HG02938 (cell line): Measurements from ENCODE around the gene MED13L.
"Not testable (repeated sequence)": the region's sequence is repeated elsewhere in the genome, so short reads cannot be mapped to it uniquely, and the experiment has no call there.

Source experiments
- ATAC-seq: cut with Tn5 transposase; IDR thresholded peaks from one replicate; pipeline ENCODE4 v1.9.1; 2021; ENCODE audit warnings: mild to moderate bottlenecking, moderate library complexity; ENCODE audit not compliant: unreplicated experiment

Gene MED13L

DNA sequence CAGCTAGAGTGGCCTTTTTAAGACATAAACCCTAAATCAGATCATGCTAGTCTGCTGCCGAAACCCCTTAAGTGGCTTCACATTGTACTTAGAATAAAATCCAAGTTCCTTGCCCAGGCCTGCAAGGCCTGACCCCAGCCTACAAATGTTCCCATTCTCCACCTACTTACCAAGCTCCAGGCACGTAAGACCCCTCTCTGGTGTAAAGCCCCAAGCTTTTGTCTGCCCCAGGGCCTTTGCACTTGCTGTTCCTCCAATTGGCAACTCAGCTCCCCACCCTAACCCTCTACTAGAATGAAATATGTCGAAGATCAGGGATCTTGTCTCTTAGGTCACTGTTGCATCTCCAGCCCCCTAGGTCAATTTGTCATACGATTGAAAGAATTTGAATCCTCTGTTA lies 27.1 kb upstream of the MED13L start:
- ATAC-seq, result no peak

DNA sequence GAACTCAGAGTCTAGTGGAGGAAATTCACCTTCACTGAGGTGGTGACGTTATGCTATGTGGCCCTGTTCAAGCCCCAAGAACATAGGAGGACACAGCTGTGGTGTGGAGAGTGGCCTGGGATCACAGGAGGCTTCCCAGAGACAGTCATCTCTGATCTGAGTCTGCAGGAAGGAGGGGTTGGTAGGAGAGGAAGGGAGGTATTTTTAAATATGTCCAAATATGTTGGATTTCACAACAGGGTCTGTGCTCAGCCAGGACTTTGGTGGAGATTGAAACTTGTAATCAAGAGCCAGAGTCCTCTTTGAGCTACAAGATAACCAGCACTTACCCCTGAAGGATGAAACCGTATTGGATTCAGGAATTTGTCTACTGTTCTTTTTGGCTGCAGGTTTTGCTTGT lies 26.4 kb upstream of the MED13L start:
- no peak for ATAC-seq

DNA sequence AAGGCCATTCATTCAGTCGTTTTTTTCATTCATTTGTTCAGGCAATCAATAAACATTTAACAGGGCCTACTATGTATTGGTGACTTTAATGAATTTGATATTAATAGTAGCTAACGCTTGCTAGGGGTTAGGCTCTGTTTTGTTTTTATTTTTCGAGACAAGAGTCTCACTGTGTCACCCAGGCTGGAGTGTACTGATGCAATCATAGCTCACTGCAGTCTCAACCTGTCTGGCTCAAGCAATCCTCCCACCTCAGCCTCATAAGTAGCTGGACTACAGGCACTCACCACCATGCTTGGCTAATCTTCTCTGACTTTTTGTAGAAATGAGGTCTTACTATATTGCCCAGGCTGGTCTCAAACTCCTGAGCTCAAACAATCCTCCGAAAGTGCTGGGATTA lies 25.6 kb upstream of the MED13L start:
- ATAC-seq, result no peak

DNA sequence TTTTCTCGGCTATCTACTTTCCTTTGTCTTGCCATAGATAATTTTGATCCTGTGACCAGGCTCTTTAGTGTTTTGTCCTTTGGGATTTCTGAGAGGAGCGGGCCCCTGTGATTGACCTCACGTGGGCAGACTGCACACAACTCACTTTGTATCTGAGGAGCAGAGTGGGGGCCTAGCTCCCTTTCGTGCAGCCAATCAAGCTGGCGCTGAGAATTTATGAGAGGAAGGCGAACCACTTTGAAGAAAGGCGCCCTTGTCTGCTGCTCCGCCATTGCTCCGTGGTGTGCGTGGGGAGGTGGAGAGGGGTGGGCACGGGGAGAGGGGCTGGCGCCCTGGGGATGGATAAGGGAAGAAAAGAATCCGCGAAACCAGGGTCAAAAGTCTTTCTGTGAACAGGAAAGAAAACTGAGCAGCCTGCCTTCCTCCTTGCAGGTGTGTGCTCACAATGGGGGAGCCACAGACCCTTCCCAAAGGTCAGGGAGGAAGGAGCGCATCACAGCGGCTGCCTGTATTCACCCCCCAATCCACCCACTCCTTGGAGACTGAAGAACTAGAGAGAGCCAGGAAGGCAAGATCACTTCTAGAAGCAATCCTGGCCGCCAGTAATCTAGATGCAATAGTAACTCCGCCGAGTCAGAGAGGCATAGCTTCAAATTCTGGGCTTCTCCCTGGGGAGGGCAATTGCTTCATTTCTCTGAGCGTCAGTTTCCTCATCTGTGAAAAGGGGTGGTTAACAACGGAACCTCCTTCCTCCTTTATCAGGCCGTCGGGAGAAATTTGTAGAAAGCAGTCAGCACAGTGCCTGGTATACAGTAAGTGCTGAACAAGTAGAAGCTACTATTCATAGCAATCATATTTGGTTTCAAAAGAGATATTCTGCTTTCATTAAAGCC lies 24.9 kb upstream of the MED13L start:
- ATAC-seq, result no peak

DNA sequence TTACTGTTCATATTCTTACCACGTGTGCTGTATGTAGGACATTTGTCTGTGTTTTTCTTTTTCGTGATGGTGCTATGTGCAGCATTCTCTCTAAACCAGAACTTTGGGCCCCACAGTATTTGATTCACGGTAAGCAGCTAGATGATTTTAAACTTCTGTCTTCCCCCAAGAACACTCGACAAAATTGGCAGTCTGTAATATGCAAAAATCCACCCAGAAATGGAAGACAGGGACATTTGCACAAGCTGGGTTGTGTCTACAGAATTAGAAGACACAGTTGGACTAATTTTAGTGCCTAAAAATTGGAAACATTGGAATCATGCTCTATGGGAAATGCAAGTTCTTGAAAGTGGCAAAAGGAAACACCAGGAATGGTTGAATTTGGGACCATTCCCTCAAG lies 24.1 kb upstream of the MED13L start:
- ATAC-seq, result no peak

DNA sequence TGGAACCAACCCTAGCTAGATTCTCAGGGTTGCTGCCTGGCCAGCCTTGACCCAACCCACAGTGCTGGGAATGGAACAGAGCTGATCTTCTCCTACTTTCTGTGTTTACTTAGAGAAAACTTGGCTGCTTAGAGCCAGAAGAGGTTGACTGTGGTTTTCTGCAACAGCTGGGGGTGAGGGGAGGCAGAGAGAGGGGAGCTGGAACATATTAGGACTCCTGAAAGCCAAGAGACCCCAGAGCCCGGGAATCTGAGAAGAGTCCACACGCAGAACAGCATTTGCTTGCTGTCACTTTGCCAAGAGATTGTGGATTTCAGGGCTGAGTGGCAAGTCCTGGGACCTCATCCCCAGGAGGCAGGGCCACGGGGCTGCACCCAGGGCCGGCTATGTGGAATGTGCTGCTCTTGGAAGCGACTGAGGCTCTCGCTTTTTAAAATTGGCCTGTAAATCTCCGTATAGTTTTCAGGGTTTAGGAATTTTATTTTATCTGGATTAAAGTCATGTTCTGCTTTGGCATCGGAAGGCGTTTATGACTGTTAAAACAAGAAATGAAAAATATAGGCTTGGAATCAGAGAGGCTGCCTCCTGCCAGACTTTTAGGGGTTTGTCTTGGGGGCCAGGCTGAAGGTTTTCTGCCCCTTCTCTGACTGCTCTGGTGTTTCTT lies 22.3 kb upstream of the MED13L start:
- ATAC-seq, result no peak

DNA sequence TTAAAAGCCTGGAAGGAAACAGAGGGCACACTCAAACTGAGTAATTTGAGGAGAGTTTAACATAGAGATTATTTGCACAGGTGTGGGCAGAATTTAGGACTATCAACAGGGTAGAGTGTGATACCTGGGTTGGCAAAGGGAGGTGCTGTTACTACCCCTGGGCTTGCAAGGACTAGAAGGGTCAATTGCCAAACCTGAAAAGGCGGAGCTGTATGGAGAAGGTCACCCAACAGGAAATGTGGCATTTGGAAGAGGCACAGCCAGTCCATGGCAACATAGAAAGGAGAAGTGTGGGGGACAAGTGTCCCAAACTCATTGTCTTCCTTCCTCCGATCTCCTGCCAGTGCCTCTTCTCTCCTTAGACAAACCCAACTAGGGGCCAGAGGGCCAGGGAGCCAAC lies 21.6 kb upstream of the MED13L start:
- ATAC-seq, result no peak

DNA sequence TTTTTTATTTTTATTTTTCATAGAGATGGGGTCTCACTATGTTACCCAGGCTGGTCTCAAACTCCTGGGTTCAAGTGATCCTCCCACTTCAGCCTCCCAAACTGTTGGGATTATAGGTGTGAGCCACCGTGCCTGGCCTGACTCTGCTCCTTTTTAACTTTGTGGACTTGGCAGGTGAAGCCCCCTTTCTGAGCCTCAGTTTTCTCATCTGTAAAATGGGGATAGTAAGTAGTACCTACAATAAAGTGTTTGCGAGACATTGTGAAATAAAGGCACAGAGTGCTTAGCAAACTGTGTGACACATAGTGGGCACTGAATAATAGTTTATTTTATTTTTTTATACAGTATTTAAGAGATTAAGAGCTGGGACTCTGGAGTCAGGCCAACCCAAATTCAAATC lies 21.1 kb upstream of the MED13L start:
- no peak for ATAC-seq

DNA sequence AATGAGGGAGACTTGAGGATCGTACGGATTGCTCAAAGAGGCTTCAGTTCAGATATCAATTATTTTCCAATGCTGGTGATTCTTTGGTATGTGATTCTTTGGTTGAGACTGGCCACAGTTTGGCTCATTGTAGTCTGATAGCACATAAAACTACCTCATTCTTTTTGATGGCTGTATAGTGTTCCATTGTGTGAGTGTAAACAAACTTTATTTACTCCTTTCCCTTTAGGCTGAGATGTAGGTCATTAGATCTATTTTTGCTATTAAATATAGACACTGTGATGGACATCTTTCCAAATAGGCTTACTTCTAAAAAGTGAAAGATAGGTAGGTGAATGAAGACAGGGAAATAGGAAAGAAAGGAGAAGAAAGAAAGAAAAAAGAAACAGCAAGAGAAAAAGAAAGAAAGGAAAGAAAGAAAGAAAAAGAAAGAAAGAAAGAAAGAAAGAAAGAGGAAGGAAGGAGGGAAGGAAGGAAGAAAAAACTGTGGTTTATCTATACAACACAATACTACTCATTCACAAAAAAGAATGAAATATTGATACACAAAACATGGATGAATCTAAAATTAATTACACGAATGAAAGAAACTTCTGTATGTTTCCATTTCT lies 19.8 kb upstream of the MED13L start:
- no peak for ATAC-seq

DNA sequence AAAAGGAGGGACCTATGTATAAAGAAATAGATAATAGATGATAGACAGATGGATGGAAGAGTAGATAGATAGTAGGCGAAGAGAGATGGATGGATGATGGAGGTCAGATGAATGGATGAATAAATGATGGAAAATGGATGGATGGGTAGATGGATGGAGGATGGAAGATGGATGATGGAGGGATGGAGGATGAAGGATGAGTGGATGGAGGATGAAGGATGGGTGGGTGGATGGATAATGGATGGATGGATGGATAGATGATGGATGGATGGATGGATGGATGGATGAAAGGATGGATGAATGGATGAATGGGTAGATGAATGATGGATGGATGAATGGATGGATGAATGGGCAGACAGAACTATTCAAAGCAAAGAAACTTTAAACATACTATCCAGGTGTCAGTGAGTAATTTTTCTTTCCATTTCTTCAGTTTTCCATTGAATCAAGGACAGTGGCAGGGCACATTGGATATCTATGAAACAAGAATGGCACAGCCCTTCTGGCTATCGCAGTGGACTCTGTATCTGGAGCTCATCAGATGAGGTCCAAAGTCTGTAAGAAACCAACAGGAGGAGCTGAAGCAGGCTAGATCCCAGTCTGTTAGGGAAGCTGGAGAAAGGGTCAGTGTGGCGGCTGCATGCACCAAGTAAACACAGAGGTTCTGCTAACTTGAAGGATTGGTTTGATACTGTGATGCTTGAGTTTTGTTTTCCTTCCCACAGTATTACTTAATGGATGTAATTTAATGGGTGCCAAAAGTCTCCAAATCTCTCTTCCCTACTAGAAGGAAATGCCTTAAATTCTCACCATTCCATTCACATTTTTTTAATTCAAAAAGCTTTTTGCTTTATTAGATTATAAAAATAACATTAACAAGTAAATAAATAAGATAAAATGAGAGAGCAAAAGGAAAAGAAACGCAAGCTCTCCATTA lies 18.1 kb upstream of the MED13L start:
- ATAC-seq, result no peak

DNA sequence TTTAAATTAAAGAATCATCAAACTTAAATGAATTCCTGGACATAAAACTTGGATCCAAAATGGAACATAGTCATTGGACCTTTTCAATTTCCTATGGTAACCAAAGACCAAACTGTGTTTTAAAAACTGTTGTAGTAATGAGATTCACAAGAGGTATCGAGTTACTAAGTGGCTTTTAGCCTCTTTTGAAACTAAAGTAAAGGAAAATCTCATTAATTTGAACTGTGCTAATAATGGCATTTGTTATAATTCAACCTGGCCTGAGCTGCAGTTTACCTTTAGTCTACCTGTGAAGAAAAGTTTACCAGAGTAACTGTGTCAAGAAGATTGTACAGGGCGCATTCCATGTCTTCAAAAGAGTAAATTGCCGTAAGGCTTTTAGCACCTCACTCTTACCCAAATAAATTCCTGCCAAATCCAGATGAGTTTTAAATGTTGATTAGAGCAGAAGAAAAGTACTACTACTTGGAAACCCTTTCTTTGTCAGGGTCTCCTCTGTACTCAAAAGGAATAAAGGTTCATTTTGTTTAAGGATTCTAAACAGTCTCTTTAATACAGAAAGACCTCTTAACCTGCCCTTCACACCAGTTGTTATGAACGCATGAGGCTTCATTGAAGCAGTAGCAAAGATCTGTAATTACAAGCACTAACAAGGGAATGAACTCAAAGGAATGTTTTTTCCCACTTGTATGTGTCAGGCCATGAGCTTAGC lies 17.1 kb upstream of the MED13L start:
- no peak for ATAC-seq

DNA sequence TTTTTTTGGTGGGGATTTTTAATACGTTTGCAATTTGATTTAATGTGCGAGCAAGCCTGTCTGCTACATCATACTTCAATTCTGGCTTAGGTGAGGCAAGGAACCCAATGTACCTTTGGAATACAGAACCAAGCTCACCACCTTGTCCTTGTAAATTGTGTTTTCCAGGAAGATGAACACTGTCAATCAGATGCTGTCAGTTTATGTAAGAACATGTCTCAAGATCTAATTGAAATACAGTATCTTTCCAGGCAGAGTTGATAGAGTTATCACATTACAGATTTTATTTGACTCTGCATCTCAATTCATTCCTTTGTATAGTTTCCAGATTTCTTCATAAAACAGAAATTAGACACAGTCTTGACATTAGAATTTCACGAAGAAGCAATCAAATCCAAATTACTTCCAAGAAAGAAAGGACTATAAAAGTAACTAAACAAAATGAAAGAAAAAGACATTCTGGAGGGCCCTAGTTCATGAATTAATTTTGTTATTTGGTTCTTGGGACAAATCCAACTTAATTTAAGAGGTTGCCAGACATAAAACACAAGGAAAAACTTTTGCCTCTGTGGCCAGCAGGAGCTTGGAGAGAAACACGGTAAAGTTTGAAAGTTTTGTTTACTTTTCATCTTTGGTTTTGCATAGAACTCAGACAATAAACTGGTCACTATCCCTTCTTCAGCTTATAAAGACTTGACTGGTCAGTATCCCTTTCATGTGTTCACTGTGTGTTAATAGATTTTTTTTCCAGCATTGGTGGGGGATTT lies 16.4 kb upstream of the MED13L start:
- no peak for ATAC-seq

DNA sequence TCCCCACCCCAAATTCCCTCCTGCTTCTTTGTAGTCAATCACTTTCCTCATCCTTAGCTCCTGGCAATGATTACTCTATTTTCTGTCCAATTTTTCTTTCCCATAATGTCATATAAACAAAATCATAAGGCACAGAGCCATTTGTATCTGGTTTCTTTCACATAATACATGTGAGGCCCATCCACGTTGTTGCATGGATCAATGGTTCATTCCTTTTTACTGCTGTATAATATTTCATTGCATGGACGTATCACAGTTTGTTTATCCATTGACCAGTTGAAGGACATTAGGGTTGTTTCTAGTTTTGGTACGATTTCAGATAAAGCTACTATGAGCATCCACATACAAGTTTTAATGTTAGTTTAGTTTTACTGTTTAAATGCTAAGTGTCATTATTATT lies 13.7 kb upstream of the MED13L start:
- ATAC-seq, result no peak

DNA sequence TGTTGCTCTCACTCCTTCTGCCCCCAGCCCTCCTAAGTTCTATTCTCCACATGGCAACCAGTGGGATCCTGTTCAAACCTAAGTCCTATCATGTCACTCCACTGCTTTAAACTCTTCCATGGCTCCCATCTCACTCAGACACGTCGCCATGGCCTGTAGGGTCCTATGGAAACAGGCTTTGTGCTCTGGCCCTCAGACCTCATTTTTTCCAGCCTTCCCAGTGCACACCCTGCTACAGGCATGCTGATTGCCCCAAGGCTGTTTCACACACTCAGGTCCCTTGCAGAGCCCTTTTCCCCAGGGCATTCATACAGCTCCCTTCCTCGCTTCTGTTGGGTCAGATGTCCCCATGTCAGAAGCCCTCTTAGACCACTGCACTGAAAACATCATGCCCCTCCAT lies 11.2 kb upstream of the MED13L start:
- no peak for ATAC-seq

DNA sequence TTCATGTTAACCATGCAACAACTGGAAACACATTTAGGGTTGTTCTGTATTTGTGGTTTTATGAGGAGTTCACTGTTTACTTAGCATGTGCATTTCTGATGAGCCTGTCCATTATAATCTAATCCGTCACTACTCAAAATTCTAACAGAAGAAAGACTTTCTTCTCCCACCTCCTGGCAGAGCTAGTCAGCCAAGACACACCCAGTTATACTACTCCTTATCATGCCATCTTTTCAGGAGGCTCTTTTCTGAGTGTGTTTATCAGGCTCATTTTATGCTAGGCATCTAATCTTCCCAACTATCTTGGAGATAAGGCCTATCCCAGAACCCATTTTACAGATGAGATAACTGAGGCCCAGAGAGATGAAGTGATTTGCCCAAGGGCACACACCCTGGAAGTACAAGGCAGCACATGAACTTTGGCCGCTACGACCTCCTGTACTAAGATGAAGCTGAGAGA lies 10.4 kb upstream of the MED13L start:
- no peak for ATAC-seq

DNA sequence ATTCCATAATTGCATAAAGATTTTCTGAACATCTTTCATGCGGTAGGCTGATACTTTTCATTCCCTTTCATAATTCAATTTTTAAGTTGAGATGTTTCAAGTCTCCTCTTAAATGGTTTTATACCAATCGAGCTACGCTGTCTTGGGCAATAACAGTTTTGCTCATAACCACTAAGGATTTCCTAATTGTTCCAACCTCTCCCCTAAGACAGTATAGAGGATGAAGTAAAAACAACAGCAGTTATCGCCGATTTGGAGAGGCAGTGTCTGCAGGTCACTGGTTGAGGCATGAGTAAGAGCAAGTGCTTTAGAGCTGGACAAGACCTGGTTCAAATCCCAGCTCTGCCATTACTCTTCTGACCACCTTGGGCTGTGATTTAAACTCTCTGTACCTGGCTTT lies 6.9 kb upstream of the MED13L start:
- ATAC-seq, result no peak

DNA sequence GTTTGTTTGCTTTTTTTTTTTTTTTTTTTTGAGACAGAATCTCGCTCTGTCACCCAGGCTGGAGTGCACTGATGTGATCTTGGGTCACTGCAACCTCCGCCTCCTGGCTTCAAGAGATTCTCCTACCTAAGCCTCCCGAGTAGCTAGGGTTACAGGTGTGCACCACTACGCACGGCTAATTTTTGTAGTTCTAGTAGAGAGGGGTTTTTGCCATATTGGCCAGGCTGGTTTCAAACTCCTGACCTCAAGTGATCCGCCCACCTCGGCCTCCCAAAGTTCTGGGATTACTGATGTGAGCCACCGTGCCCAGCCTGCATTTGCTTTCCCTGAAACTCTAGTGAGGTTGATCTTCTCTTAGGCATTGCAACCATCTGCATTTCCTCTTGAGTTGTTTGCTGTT lies 6.4 kb upstream of the MED13L start:
- ATAC-seq, result not testable (repeated sequence)

DNA sequence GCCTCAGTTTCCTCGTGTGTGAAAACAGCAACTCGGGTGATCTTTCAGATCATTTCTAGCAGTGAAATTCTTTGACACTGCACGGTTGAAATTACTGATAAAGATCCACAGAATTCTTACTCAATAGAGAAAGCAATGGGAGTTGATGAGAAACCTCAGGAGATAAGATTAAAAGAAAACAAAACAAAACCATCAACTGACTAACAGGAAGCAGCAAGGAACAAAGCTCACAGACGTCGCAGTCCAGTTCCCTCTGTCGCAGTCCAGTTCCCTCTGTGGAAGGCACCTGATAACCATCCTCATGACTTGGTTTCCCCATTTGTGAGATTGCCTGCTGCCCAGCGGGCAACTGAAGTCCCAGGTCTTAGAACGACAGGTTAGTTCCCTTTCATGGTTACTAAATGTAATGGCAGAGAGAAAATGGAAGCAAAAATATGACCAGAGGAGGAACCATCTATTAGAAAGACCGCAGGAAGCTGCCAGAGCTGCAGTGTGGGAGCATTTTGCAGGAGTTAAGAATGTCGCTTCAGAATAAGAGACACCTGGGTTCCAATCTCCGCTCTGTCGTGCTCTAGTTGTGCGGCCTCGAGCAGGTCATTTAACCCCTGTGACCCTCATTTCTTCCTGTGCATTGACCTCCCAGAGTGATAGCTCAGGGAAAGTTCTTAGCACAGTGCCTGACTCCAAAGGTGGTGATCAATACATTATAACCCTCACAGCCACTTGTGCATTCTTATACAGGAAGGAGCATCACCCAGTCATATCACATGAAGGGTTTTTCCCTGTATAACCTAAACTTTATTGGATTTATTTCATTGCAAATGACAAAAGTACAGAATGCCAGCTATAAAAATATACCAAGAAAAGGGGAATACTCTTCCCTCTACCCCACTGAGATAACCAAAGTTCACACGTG lies 5.1 kb upstream of the MED13L start:
- ATAC-seq, result no peak
